B cell (primary cell): ENCODE measurements around the gene SHC2.

Experiments
- CTCF ChIP-seq: fragments of 200-600 bp; IDR thresholded peaks from one replicate; pipeline ENCODE4 v1.8.0; 2022; ENCODE audit warnings: antibody characterized with exemption, mild to moderate bottlenecking
- EZH2 ChIP-seq: IDR thresholded peaks from 2 replicates; pipeline ENCODE4 v1.6.1; 2012; ENCODE audit warnings: borderline replicate concordance, low read depth, mild to moderate bottlenecking, moderate library complexity, low read length; ENCODE audit not compliant: insufficient read depth, poor library complexity, severe bottlenecking

- TF ChIP-seq CTCF: no peak
- TF ChIP-seq EZH2: no peak
These were observed 46.7 kb upstream of the SHC2 start, which contains the start of gene TPGS1 for GRCh38 chr19:507286-508203.
